Tibial nerve (tissue), 4 donors: ENCODE measurements around the gene PLB1.

Experiments
- EP300 ChIP-seq, 2 donors: sonication (generic); formaldehyde crosslinking; IDR thresholded peaks; one replicate each; pipeline ENCODE4 v1.6.1; 2017; ENCODE audit warnings: antibody characterized with exemption in 2 of 2, mild to moderate bottlenecking in 1 of 2
- POLR2A ChIP-seq, 2 donors: fragments of 450-650 bp; IDR thresholded peaks; one replicate each; pipeline ENCODE4 v1.6.1; 2017; ENCODE audit warnings: antibody characterized with exemption in 2 of 2, mild to moderate bottlenecking in 2 of 2, moderate library complexity in 2 of 2
- TF ChIP-seq, protein P1 (sequence below), 5 experiments: fragments of 200-600 bp in 3 of 5; fragments of 450-650 bp in 2 of 5; sonication (generic) in 3 of 5; IDR thresholded peaks; one replicate each; pipeline ENCODE4 v1.5.1; 2016 to 2019; ENCODE audit warnings: antibody characterized with exemption in 5 of 5, mild to moderate bottlenecking in 3 of 5, moderate library complexity in 2 of 5

DNA sequence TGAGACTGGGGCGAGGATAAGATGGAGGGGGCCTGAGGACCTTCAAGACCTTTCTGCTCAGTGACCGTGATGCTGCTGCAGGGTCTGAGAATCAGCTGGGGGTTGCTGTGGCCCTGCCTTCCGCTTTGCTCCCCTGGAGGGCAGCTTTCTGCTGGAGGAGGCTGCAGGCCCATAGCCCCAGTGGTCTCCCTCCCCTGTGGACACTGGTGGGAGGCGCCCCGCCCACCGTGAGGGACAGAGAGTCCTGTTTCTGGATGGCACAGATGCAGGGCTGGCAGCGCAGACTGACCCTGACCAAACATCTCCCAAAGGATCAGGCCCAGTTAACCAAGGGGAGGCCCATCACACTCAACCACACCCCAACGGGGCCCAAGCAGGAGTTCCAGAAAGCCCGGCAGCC lies 42.8 kb downstream of the PLB1 start:
- TF ChIP-seq POLR2A (IDR thresholded peaks at IDR 0.05) (no peak), EP300 (IDR thresholded peaks at IDR 0.05) (no peak)
- TF ChIP-seq, protein P1, sequence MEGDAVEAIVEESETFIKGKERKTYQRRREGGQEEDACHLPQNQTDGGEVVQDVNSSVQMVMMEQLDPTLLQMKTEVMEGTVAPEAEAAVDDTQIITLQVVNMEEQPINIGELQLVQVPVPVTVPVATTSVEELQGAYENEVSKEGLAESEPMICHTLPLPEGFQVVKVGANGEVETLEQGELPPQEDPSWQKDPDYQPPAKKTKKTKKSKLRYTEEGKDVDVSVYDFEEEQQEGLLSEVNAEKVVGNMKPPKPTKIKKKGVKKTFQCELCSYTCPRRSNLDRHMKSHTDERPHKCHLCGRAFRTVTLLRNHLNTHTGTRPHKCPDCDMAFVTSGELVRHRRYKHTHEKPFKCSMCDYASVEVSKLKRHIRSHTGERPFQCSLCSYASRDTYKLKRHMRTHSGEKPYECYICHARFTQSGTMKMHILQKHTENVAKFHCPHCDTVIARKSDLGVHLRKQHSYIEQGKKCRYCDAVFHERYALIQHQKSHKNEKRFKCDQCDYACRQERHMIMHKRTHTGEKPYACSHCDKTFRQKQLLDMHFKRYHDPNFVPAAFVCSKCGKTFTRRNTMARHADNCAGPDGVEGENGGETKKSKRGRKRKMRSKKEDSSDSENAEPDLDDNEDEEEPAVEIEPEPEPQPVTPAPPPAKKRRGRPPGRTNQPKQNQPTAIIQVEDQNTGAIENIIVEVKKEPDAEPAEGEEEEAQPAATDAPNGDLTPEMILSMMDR (IDR thresholded peaks at IDR 0.05): no peak
